ACHN (cell line): ENCODE results near the gene TNPO2.
"Not testable (repeated sequence)": the region's sequence is repeated elsewhere in the genome, so short reads cannot be mapped to it uniquely, and the experiment has no call there.

Source experiments
- DNase-seq: peaks from one replicate; pipeline ENCODE4 v3.0.0-alpha.2; 2015
- in situ Hi-C: cut with HindIII; loops from 2 replicates; pipeline ENCODE4 v1.10.0; 2017; ENCODE audit warnings: low sequenced_read_pairs, low pct_ligation_motif_present, low pct_unique_long_range_greater_than_20kb

Gene TNPO2

GRCh38 chr19:12748489-12748888 is 24.8 kb upstream of the TNPO2 start:
- in situ Hi-C loops, result no loop called here
- no peak for DNase-seq

- in situ Hi-C loops, result no loop called here
- DNase-seq, result peak; percentile 29
Measured at GRCh38 chr19:12745166-12745897, 21.6 kb upstream of the TNPO2 start.

- no peak for DNase-seq
- in situ Hi-C loops, result no loop called here
Measured at GRCh38 chr19:12737835-12738351, 14.2 kb upstream of the TNPO2 start.

- in situ Hi-C loops, result no loop called here
Measured at GRCh38 chr19:12736995-12737834, 13.5 kb upstream of the TNPO2 start, which contains the start of gene GET3. Gene GET3 (plus strand): TSS chr19:12737497. CDS start chr19:12737506, 9 bp downstream.

GRCh38 chr19:12733369-12734214 is 9.9 kb upstream of the TNPO2 start:
- DNase-seq, result peak; percentile 34
- in situ Hi-C loops, result no loop called here

More at GRCh38 chr19:12736995-12737834, 13.5 kb upstream of the TNPO2 start, which contains the start of gene GET3:
- DNase-seq, result peak; percentile 99

GRCh38 chr19:12731337-12731736 is 7.6 kb upstream of the TNPO2 start:
- DNase-seq, result no peak
- in situ Hi-C loops, result no loop called here

- in situ Hi-C loops, result no loop called here
- DNase-seq, result no peak
Measured at GRCh38 chr19:12730064-12730463, 6.3 kb upstream of the TNPO2 start.

- no peak for DNase-seq
- in situ Hi-C loops, result no loop called here
Measured at GRCh38 chr19:12727745-12728433, 4.2 kb upstream of the TNPO2 start.

- no peak for DNase-seq
- in situ Hi-C loops, result no loop called here
Measured at GRCh38 chr19:12726988-12727316, 3.2 kb upstream of the TNPO2 start.

- DNase-seq, in situ Hi-C loops: not testable (repeated sequence)
Measured at GRCh38 chr19:12725612-12726011, 1.9 kb upstream of the TNPO2 start.

- DNase-seq, result peak; percentile 32
- in situ Hi-C loops, result no loop called here
Measured at GRCh38 chr19:12723381-12723640, 421 bp downstream of the TNPO2 start.

GRCh38 chr19:12722566-12723380 is 959 bp downstream of the TNPO2 start:
- in situ Hi-C loops, result no loop called here
- DNase-seq, result peak; percentile 98

- in situ Hi-C loops, result no loop called here
- peak; percentile 47 for DNase-seq
Measured at GRCh38 chr19:12721656-12722565, 1.8 kb downstream of the TNPO2 start.

GRCh38 chr19:12720851-12721655 is 2.7 kb downstream of the TNPO2 start:
- DNase-seq, result no peak
- in situ Hi-C loops, result no loop called here

- DNase-seq, result no peak
- in situ Hi-C loops, result no loop called here
Measured at GRCh38 chr19:12720296-12720695, 3.4 kb downstream of the TNPO2 start.

- DNase-seq, result no peak
- in situ Hi-C loops, result no loop called here
Measured at GRCh38 chr19:12715929-12716328, 7.8 kb downstream of the TNPO2 start.
